ENCODE results near the gene AGPAT2.

AGPAT2 gene

DNA sequence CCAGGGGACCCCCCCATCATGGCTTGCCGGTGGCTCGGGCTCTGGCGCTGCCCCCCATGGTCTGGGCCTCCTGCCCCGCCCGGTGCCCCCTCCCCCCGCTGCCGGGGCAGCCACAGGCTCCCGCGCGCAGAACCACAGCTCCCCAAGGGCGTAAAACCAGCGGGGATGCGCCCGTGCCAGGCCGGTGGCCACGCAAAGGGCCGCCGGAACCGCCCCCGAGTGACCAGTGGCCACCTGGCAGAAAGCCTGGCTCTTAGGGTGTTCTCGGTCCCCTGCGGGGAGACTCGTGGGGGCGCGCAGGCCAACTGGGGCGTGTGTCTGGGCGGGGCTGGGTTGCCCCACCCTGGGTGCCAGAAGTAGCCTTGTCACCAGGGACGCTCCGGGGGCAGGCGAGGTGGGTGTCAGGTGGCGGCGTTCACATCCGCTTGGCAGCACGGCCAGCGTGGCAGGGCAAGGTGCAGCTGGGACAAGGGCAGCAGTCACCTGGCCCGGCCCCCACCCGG lies 515 bp upstream of the AGPAT2 start:
- no peak for DNase-seq (ENCODE audit: low read depth, low spot score)

GRCh38 chr9:136686534-136686793 lies 793 bp downstream of the AGPAT2 start:
- DNase-seq (ENCODE audit: low read depth, low spot score) = no peak

GRCh38 chr9:136685790-136686533 lies 1.3 kb downstream of the AGPAT2 start:
- no peak for DNase-seq (ENCODE audit: low read depth, low spot score)

DNA sequence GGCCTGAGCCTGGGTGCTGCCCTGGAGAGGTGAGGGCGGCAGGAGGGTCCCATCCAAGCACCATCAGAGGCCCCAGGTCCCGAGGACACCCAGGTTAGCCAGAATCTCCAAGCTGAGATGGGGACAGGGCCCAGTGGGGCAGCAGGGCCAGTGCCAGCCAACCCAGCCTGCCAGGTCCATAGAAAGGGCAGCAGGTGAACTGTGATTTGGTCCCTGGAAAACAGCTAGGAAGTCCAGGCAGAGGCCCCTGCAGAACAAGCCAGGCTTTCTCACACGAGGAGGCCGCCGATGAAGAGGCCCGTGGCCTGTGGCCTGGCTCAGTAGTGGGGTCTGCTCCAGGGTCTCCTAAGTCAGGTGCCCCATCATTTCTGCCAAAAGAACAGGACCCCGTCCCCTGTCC lies 2.0 kb downstream of the AGPAT2 start:
- no peak for DNase-seq (ENCODE audit: low read depth, low spot score)

DNA sequence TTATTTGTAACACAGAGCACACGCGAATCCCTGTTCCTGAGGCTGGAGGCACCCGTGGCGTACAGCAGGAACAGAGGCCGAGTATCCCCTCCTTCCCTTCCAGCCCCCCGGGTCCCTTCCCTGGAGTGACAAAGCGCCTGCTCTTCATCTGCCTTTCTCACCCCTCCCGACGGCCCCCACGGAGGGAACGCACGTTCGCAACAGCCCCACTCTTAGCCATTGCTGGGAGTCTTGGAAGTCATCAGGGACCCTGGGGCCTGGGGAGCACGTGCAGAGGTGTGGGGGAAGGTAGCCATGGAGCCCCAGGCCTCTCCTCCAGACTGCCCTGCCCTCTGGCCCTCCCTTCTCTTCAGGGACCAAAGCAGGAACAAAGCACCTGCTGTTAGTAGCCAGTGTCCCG lies 2.5 kb downstream of the AGPAT2 start:
- no peak for DNase-seq (ENCODE audit: low read depth, low spot score)

DNA sequence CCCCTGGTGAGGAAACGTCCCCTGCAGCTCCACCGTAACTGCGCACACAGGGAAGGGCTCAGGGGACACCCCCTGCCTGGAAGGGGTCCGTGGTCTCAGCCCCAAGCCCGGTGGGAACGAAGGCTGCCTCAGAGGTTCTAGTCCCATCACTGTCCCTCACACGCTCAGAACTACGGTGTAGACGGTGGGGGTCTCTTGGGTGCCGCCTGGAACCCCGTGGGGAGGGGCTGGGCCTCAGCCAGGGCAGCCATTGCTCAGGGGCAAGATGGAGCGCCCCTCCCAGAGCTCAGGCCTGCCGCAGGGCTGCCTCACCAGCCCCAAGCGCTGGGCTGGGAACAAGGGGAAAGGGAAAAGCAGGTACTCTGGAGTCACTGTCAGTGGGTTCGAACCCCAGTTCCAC lies 2.9 kb downstream of the AGPAT2 start:
- DNase-seq (ENCODE audit: low read depth, low spot score) = no peak

DNA sequence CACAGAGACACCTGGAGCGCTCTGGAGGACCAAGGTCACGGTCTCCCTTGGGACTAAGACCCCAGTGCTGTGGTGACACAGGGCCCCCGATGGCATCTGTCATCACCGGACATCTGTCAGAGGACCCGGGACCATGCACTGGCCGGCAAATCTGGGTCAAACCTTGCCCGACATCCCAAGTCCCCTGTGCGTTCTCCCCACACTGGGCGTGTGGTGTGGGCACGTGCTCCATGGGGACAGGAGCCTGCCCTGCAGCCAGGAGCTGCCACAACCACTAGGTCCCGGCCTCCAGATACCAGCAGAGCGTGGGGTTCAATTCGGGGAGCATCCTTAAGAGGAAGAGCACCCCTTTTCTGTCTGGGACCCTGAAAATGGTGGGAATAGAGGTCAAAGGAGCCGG lies 3.5 kb downstream of the AGPAT2 start:
- no peak for DNase-seq (ENCODE audit: low read depth, low spot score)

DNA sequence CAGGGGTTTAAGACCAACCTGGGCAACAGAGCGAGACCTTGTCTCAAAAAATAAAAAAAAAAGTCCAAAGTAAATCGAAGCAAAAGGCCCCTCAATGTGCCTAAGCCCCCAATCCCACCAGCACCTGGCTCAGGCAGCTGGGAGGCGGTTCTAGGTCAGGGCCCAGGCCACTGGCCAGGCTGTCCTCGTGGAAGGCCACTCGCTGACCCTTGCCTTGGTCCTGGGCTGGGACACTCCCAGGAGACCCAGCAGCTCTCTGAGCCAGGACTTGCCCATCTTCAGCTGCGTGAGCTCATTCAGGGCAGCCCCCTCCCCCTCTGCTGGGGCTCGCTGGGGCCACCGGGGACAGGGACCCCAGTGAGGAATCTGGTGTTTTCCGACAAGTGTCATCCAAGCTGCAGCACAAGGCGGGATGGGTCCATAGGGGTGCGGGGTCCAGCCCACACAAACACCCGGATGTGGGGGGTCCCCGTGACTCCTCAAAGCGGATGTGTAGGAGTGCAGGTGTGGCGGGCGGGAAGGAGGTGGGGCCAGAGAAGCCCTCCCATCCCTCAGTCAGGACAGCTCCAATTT lies 4.0 kb downstream of the AGPAT2 start:
- DNase-seq (ENCODE audit: low read depth, low spot score) = no peak

DNA sequence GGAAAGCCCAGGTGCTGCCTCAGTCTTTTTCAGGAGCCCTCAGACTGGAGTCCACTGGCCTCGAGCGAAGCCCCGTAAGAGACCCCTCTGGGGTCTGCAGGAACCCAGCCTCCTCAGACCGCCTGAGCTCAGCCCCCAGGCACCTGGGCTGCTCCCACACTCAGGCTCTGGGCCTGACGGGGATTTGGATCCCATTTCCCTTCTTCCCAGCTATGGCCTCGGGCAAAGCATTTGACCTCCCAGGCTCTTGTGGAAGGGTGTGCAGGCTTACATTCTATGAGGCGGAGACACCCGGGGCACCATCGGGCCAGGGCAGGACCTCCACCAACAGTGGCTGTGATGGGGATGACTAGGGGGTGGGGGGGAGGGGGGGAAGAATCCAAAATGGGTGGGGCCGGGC lies 4.5 kb downstream of the AGPAT2 start:
- DNase-seq (ENCODE audit: low read depth, low spot score) = no peak

DNA sequence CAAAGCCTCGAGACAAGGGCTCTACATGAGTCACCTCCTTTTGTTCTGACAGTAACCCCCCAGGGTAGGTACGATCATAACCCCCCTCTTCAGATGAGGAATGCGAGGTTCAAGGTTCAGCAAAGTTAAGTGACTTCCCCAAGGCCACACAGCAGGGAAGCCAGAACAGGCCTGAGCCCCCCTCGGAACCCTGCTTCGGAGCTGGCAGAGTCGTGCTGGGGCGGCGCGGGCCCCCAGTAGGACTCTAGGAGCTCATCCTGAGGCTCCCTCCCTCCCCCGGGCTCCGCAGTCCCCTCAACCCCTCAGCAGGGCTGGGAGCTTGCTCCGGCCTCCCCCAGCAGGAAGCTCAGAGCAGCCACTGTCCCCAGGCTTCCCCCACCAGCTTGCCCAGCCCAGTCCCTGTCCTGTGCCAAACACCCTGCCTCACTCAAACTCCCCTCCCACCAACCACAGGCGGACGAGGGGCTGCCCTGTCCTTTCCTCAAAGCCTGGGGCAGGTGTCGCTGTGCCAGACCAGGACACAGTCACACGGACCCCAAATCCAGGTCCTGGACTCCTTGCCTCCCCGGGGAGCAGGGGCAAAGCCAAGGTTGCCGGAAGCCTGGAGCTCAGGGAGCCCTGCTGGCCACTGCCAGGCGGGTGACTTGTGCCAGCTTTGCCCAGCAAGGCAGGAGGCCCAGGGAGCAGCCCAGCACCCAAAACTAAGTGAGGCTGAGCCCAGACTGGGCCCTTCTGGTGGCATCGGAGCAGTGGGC lies 5.1 kb downstream of the AGPAT2 start:
- no peak for DNase-seq (ENCODE audit: low read depth, low spot score)

GRCh38 chr9:136681029-136681428 lies 6.2 kb downstream of the AGPAT2 start:
- DNase-seq (ENCODE audit: low read depth, low spot score) = no peak

DNA sequence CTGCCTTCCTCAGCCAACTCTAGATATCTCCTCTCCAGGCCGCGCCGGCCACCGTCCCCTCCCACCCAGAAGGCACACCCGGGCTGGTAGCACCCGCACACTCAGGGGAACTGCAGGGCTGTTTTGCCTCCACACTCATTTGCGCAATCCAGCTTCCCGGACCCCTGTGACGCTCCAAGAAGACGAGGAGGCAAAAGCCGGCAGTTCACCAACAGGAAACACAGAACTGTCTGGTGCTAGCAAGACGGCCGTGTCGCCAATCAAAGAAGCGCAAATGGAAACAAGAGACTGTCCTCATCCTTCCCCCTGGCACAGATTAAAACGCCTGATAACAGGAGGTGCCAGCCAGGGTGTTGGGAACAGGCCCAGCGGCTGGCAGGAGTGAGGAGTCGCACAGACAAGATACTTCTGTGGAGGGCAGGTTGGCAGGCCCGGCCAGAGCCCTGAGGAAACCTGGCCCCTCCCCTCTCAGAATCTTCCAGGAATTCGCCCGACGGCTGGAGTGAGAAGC lies 7.8 kb downstream of the AGPAT2 start:
- DNase-seq (ENCODE audit: low read depth, low spot score) = no peak

GRCh38 chr9:136678624-136679023 lies 8.6 kb downstream of the AGPAT2 start:
- no peak for DNase-seq (ENCODE audit: low read depth, low spot score)

GRCh38 chr9:136678034-136678433 lies 9.2 kb downstream of the AGPAT2 start:
- DNase-seq (ENCODE audit: low read depth, low spot score) = no peak

GRCh38 chr9:136676920-136677686 lies 10.2 kb downstream of the AGPAT2 start:
- no peak for DNase-seq (ENCODE audit: low read depth, low spot score)

GRCh38 chr9:136676297-136676794 lies 10.9 kb downstream of the AGPAT2 start:
- no peak for DNase-seq (ENCODE audit: low read depth, low spot score)

DNA sequence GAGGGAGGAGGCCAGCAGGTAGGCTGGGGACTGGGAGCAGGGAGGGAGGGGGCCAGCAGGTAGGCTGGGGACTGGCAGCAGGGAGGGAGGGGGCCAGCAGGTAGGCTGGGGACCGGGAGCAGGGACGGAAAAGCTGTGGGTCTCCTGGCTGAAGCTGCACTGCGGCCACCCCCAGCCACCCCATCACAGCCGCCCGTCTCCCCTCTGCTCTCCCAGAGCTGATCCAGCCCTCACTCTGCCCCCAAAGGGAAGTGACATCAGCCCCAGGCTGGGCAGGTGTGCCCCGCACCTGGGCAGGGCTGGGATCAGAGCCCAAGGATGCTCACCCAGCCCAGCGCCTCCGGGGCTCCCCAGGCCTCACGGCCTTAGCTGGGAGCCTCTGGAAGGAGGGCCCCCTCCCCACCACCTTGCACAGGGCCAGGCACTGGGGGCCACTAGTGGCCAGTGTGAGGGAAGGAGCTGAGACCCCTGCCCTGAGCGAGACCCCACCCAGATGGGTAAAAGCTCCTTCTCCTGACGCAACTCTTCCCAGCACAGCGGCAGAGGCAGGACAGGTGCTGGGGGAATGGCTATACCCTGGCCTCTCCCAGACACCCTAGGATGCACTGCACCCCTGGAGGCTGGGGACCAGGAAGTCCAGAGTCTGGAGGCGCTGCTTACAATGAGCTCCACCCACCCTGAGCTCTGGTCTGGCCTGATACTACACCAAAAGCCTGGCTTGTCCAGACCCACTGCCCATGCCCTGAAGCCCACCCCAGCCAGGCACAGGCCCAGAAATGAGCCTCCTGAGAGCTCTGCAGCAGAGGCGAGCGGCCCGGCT lies 11.6 kb downstream of the AGPAT2 start:
- DNase-seq (ENCODE audit: low read depth, low spot score) = no peak

DNA sequence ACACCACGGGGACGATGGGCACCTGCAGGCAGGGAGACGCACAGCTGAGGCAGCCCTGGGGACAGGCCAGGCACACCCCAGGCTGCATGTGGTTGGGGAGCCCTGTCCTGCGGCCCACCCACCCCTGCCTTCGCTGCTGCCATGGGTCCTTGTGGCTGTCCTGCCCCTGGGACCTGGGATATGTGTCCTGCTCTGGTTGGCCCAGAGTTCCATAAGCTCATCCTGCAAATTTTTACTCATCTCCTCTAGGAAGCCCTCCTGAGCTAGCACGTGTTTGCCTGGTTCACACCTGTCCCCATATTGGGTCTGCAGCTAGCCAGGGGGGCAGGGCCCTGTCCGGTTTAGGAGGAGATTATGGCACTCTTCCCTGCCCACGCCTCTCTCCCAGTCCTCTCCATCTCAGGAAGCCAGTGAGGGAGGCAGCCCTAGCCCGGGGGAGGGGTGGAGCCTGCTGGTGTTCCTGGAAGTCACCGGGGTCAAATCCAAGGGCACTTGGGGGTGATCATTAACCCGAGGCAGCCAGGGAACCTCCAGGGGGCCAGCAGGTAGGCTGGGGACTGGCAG lies 12.4 kb downstream of the AGPAT2 start:
- no peak for DNase-seq (ENCODE audit: low read depth, low spot score)

DNA sequence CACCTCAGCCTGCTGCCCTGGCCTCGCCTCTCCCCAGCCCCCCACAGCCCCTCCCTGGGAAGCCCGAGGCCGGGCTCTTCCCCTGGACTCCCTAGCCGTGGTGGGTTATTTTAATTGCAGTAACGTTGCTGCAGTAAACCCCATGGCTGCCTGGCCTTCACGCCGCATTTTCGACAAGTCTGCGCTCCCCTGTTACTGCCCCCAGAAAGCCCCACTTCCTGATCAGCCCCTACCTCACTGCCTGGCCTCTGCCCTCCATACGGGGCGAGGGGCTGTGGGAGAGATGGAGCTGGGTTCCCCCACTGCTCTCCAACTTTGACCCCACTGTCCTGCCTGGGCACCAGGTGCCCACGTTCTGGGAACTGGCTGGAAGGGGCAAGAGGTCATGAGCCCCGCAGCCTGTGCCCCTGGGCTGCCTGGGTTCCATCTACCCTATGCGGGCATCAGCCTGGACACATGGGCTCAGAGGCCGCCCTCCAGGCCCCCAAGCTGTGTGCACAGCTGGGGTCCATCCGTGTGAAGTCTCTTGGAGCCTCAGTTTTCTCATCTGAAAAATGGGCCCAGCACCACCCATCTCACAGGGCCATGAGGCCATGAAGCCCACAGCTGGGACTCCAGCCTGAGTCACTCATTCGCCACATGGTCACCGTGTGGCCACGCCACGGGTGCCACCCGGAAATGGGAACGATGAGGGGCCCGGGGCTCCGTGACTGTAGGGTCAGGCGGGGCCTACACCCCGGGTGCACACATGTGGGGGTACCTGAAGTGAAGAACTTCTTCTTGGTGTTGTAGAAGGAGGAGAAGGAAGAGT lies 13.1 kb downstream of the AGPAT2 start:
- DNase-seq (ENCODE audit: low read depth, low spot score) = no peak
